Anterior cingulate cortex (tissue), 58 donors: ENCODE data around the gene SPDYE11.
"Not testable (repeated sequence)": the region's sequence is repeated elsewhere in the genome, so short reads cannot be mapped to it uniquely, and the experiment has no call there.

Experiments used
- DNase-seq, 58 donors: peaks; one replicate each; lab custom pipeline; 2025; lab: John Stamatoyannopoulos, UW

SPDYE11 gene, protein sequence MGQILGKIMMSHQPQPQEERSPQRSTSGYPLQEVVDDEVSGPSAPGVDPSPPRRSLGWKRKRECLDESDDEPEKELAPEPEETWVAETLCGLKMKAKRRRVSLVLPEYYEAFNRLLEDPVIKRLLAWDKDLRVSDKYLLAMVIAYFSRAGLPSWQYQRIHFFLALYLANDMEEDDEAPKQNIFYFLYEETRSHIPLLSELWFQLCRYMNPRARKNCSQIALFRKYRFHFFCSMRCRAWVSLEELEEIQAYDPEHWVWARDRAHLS

DNA sequence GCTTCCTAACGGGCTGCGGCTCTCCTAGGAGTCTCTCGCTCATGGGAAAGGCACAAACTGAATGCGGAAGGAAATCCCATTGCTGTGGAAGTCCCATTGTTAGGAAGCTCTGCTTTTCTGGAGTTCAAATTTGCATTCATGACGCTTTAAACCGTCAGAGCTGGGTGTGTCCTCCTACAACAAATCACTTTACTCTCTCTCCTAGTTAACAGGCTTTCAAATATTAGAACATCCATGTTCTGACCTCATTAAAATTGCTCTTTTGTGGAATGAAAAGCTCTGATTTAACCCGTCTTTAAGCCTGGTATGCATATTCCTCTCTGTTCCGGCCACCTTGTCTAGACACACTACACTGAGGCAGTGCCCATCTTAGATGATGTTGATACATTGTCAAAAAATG lies at the start of gene SPDYE11:
Gene SPDYE11 (minus strand): TSS at position 101 of the 400 bp plus-strand sequence. CDS start 1,800 bp downstream, outside the sequence.
- not testable (repeated sequence) for DNase-seq

DNA sequence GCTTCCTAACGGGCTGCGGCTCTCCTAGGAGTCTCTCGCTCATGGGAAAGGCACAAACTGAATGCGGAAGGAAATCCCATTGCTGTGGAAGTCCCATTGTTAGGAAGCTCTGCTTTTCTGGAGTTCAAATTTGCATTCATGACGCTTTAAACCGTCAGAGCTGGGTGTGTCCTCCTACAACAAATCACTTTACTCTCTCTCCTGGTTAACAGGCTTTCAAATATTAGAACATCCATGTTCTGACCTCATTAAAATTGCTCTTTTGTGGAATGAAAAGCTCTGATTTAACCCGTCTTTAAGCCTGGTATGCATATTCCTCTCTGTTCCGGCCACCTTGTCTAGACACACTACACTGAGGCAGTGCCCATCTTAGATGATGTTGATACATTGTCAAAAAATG lies 28.2 kb upstream of the SPDYE11 start, which contains the start of gene SPDYE9:
Gene SPDYE9 (minus strand): TSS at position 101 of the 400 bp plus-strand sequence. CDS start 1,800 bp downstream, outside the sequence.
- DNase-seq, result not testable (repeated sequence)

DNA sequence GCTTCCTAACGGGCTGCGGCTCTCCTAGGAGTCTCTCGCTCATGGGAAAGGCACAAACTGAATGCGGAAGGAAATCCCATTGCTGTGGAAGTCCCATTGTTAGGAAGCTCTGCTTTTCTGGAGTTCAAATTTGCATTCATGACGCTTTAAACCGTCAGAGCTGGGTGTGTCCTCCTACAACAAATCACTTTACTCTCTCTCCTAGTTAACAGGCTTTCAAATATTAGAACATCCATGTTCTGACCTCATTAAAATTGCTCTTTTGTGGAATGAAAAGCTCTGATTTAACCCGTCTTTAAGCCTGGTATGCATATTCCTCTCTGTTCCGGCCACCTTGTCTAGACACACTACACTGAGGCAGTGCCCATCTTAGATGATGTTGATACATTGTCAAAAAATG lies 28.0 kb downstream of the SPDYE11 start, which contains the start of gene SPDYE8:
Gene SPDYE8 (minus strand): TSS at position 101 of the 400 bp plus-strand sequence. CDS start 1,800 bp downstream, outside the sequence.
- DNase-seq, result not testable (repeated sequence)

DNA sequence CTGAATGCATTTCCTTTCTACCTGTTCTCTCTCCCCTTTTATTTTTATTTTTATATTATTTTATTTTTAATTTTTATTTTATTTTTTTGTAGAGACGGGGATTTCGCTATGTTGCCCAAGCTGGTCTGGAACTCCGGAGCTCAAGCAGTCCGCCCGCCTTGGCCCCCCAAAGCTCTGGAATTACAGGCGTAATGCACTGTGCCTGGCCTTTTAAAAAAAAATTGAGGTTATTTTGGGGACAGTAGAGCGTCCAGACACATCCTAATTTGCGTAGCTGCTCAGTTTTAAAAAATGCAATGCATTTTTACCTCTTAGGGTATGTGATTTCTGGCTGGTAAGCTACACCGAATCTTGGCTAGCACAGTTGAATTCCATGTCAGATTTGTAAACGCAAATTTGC lies 51.2 kb downstream of the SPDYE11 start:
- DNase-seq, result not testable (repeated sequence)

DNA sequence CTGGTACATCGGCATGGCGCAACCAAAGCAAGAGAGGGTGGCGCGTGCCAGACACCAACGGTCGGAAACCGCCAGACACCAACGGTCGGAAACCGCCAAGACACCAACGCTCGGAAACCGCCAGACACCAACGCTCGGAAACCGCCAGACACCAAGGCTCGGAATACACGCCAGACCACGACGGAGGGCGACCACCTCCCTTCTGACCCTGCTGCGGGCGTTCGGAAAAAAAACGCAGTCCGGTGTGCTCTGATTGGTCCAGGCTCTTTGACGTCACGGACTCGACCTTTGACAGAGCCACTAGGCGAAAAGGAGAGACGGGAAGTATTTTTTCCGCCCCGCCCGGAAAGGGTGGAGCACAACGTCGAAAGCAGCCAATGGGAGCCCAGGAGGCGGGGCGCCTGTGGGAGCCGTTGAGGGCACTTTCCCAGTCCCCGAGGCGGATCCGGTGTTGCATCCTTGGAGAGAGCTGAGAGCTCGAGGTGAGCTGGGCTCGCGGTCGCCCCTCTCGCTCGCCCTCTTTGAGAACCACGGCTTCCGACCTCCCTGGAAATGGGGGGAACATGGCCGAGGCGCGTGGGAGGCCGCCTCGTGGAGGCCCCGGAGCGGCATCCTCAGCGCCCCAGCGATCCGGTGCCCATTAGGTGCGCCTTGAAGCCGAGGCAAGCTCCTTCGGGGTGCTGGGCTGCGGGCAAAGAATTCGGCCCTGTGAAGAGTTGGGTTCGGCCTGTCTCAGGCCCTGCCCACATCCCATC lies 51.8 kb downstream of the SPDYE11 start:
- DNase-seq, result not testable (repeated sequence)

DNA sequence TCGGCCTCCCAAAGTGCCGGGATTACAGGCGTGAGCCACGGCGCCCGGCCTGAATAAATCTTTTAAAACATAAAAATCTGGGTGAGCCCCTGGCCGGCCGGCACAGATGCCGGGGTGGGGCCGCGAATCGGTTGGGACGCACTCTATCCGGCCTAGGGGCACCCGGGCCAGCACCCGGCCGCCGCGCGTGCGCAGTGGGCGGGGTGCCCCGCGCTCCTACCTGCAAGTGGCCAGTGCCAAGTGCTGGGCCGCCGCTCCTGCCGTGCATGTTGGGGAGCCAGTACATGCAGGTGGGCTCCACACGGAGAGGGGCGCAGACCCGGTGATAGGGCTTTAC lies 52.4 kb downstream of the SPDYE11 start:
- DNase-seq, result not testable (repeated sequence)

DNA sequence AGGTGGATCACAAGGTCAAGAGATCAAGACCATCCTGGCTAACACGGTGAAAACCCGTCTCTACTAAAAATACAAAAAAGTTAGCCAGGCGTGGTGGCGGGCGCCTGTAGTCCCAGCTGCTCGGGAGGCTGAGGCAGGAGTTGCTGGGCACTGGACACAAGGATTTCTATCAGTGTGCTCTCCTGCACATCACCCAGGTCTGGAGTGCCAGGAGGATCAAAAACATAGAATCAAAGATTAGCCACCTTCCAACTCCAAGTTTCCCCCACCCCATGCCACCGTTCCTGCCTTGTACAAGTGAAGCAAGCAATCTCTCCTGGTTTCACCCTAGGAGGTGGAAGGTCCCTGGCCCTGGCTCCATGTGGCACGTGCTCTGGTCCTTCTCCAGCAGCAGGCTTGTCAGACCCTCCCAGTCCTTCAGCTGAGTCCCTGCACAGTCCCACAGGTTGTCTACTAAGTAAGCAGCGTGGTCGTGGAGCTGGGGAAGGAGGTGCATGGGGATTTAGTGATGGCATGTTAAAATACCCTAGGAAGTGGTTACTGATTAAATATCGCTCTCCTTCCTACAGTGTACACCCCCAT lies 59.7 kb downstream of the SPDYE11 start:
- DNase-seq, result not testable (repeated sequence)
